H9 (cell line): Measurements from ENCODE around the gene SLC24A4. TPM values are rescaled to one million over a fixed set of nuclear protein-coding genes. Genes with fewer than 3 reads are reported as not detected.

Source experiments
- DNase-seq: peaks from one replicate; pipeline ENCODE4 v3.0.0-alpha.2; 2017
- H2AFZ ChIP-seq: one replicate; pipeline ENCODE4 v1.6.1; 2013; ENCODE audit warnings: mild to moderate bottlenecking, low read length, control low read depth, moderate library complexity
- H2AK5ac ChIP-seq: 2 replicates; pipeline ENCODE4 v1.6.1; 2013; ENCODE audit warnings: low read length, control low read depth, mixed read lengths; ENCODE audit not compliant: insufficient read length
- H2BK120ac ChIP-seq: one replicate; pipeline ENCODE4 v1.6.1; 2013; ENCODE audit warnings: low read depth, mild to moderate bottlenecking, low read length, control low read depth, inconsistent platforms; ENCODE audit not compliant: poor library complexity, severe bottlenecking
- H2BK12ac ChIP-seq: 2 replicates; pipeline ENCODE4 v1.6.1; 2013; ENCODE audit warnings: low read length, control low read depth, mixed read lengths, low read depth; ENCODE audit not compliant: insufficient read length
- H2BK15ac ChIP-seq: 2 replicates; pipeline ENCODE4 v1.6.1; 2013; ENCODE audit warnings: low read depth, low read length, control low read depth
- H2BK20ac ChIP-seq: one replicate; pipeline ENCODE4 v1.6.1; 2013; ENCODE audit warnings: low read depth, mild to moderate bottlenecking, low read length, control low read depth, inconsistent platforms; ENCODE audit not compliant: poor library complexity, severe bottlenecking
- H2BK5ac ChIP-seq: 2 replicates; pipeline ENCODE4 v1.6.1; 2013; ENCODE audit warnings: low read length, control low read depth, mixed read lengths; ENCODE audit not compliant: insufficient read length
- H3K14ac ChIP-seq: 2 replicates; pipeline ENCODE4 v1.6.1; 2013; ENCODE audit warnings: low read length, control low read depth; ENCODE audit not compliant: insufficient read depth
- H3K18ac ChIP-seq: 2 replicates; pipeline ENCODE4 v1.6.1; 2013; ENCODE audit warnings: low read depth, mild to moderate bottlenecking, mixed read lengths, low read length, control low read depth; ENCODE audit not compliant: insufficient read length
- H3K23ac ChIP-seq: 2 replicates; pipeline ENCODE4 v1.6.1; 2013; ENCODE audit warnings: low read length, control low read depth, mixed read lengths, low read depth; ENCODE audit not compliant: insufficient read length
- H3K23me2 ChIP-seq: 2 replicates; pipeline ENCODE4 v1.6.1; 2013; ENCODE audit warnings: low read depth, mild to moderate bottlenecking, mixed read lengths, low read length, control low read depth; ENCODE audit not compliant: insufficient read length, poor library complexity, severe bottlenecking
- H3K27ac ChIP-seq: 2 replicates; pipeline ENCODE4 v1.5.1; 2013; ENCODE audit warnings: low read length, control low read depth, mixed read lengths, low read depth; ENCODE audit not compliant: insufficient read length
- H3K27me3 ChIP-seq: 2 replicates; pipeline ENCODE4 v1.6.1; 2013; ENCODE audit warnings: low read length, control low read depth, inconsistent platforms; ENCODE audit not compliant: insufficient read depth
- H3K4ac ChIP-seq: 2 replicates; pipeline ENCODE4 v1.6.1; 2013; ENCODE audit warnings: low read depth, mild to moderate bottlenecking, control low read depth, inconsistent platforms, low read length, moderate library complexity
- H3K4me1 ChIP-seq: 2 replicates; pipeline ENCODE4 v1.6.1; 2013; ENCODE audit warnings: low read length, control low read depth, inconsistent platforms; ENCODE audit not compliant: insufficient read depth
- H3K4me2 ChIP-seq: 2 replicates; pipeline ENCODE4 v1.6.1; 2013; ENCODE audit warnings: low read length, control low read depth, mixed read lengths; ENCODE audit not compliant: insufficient read length, insufficient read depth
- H3K56ac ChIP-seq: 2 replicates; pipeline ENCODE4 v1.6.1; 2013; ENCODE audit warnings: low read depth, mild to moderate bottlenecking, mixed read lengths, low read length, control low read depth; ENCODE audit not compliant: insufficient read length
- H3K79me1 ChIP-seq: 2 replicates; pipeline ENCODE4 v1.6.1; 2013; ENCODE audit warnings: low read depth, mild to moderate bottlenecking, moderate library complexity, low read length, control low read depth, inconsistent platforms; ENCODE audit not compliant: insufficient read depth, poor library complexity, severe bottlenecking
- H3K79me2 ChIP-seq: 2 replicates; pipeline ENCODE4 v1.6.1; 2013; ENCODE audit warnings: low read length, control low read depth, inconsistent platforms; ENCODE audit not compliant: insufficient read depth
- H3K9ac ChIP-seq: 2 replicates; pipeline ENCODE4 v1.6.1; 2013; ENCODE audit warnings: low read length, control low read depth, mixed read lengths; ENCODE audit not compliant: insufficient read length; ENCODE audit errors: extremely low read depth
- H3K9me3 ChIP-seq: one replicate; pipeline ENCODE4 v1.6.1; 2013; ENCODE audit warnings: low read depth, low read length, inconsistent platforms; ENCODE audit not compliant: control insufficient read depth
- H3T11ph ChIP-seq: one replicate; pipeline ENCODE4 v1.6.1; 2013; ENCODE audit warnings: mild to moderate bottlenecking, low read length, control low read depth, inconsistent platforms
- H4K20me1 ChIP-seq: one replicate; pipeline ENCODE4 v1.6.1; 2013; ENCODE audit not compliant: control insufficient read depth, insufficient read length, insufficient read depth
- H4K5ac ChIP-seq: 2 replicates; pipeline ENCODE4 v1.6.1; 2013; ENCODE audit warnings: low read depth, mild to moderate bottlenecking, mixed read lengths, low read length, control low read depth; ENCODE audit not compliant: insufficient read length
- H4K8ac ChIP-seq: replicated peaks from 2 replicates; pipeline ENCODE4 v1.6.1; 2013; ENCODE audit warnings: low read length, control low read depth, mixed read lengths, low read depth; ENCODE audit not compliant: insufficient read length
- H4K91ac ChIP-seq: 2 replicates; pipeline ENCODE4 v1.6.1; 2013; ENCODE audit warnings: low read depth, mild to moderate bottlenecking, moderate library complexity, mixed read lengths, low read length, control low read depth; ENCODE audit not compliant: insufficient read length
- H3K27ac Mint-ChIP-seq, 3 experiments: 2 replicates in 2 of 3; 3 replicates in 1 of 3; pipeline ENCODE4 v1.8.0; 2020 to 2021; ENCODE audit warnings: mixed read lengths in 3 of 3, mild to moderate bottlenecking in 1 of 3, moderate library complexity in 1 of 3
- H3K27me3 Mint-ChIP-seq: 2 replicates; pipeline ENCODE4 v1.8.0; 2021; ENCODE audit warnings: low read depth, mild to moderate bottlenecking, moderate library complexity, mixed read lengths
- H3K36me3 Mint-ChIP-seq, 3 experiments: 2 replicates in 2 of 3; 3 replicates in 1 of 3; pipeline ENCODE4 v1.8.0; 2020 to 2021; ENCODE audit warnings: low read depth in 3 of 3, mixed read lengths in 3 of 3; ENCODE audit not compliant: insufficient read depth in 1 of 3
- H3K4me1 Mint-ChIP-seq, 2 experiments: 2 replicates each; pipeline ENCODE4 v1.8.0; 2020; ENCODE audit warnings: mixed read lengths in 2 of 2
- H3K4me3 Mint-ChIP-seq, 2 experiments: 2 replicates in 1 of 2; 3 replicates in 1 of 2; pipeline ENCODE4 v1.8.0; 2020 to 2021; ENCODE audit warnings: mild to moderate bottlenecking in 2 of 2, mixed read lengths in 2 of 2, moderate library complexity in 1 of 2
- H3K9me3 Mint-ChIP-seq, 2 experiments: 2 replicates in 1 of 2; 3 replicates in 1 of 2; pipeline ENCODE4 v1.8.0; 2020; ENCODE audit warnings: mild to moderate bottlenecking in 2 of 2, mixed read lengths in 2 of 2, moderate library complexity in 1 of 2
- WGBS: extraction: QIAGEN DNeasy Blood & Tissue Kit; methylation state at CpG from one replicate; pipeline ENCODE4 v1.1.7; 2013; ENCODE audit warnings: missing lambda C conversion rate, low lambda C conversion rate, mixed read lengths; ENCODE audit not compliant: insufficient read length; ENCODE audit errors: extremely low coverage; 5-methylcytosine and 5-hydroxymethylcytosine counted together
- total RNA-seq: library from RNA; stranded (reverse); gene quantifications from 2 replicates; pipeline ENCODE4 v1.2.1, GENCODE V29; 2021
- TF ChIP-seq, protein P1 (sequence below): fragments of 200-600 bp; sonication (generic); conservative IDR thresholded peaks from 3 replicates; pipeline ENCODE4 v1.8.0; 2021; ENCODE audit warnings: antibody characterized with exemption, mild to moderate bottlenecking

Gene SLC24A4
- total RNA-seq, 1 experiment from 2014 or later, result 0.24 TPM

DNA sequence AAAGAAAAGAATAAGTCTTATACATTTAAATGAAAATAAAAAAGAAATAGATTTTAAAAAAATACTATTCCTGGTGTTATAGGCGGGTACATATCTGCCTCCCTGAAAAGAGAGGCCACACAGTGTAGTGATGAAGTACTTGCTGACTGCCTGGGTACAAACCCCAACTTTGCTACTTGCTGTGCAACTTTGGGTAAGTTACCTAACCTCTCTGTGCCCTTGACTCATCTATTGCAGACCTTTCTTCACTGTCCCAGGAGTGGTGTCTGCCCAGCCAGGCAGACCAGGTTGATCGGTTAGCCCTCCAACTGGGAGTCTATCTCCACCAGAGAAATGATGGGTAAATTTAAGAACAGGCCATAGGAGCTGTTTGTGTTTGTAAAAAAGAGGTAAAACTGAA, 82.0 kb downstream of the SLC24A4 start:
- Histone ChIP-seq H4K91ac (no peak overlapping the region), H3K4me2 (no peak overlapping the region), H3K56ac (no peak overlapping the region), H3K27ac (no peak overlapping the region), H2AFZ (no peak overlapping the region), H2BK12ac (no peak overlapping the region), H3K4ac (no peak overlapping the region), H4K8ac (no peak overlapping the region), H3K18ac (no peak overlapping the region), H4K5ac (no peak overlapping the region), H3K14ac (no peak overlapping the region), H2BK120ac (no peak overlapping the region), H3K23ac (no peak overlapping the region), H3K4me1 (peaks cover 6% of the 10 kb centered on the region; the same call in 1 of the 2 replicates), H3K9ac (no peak overlapping the region), H2AK5ac (no peak overlapping the region), H3T11ph (no peak overlapping the region), H3K23me2 (no peaks in the 10 kb centered on the region), H3K9me3 (no peaks in the 10 kb centered on the region), H2BK20ac (no peak overlapping the region), H3K27me3 (no peaks in the 10 kb centered on the region), H3K79me1 (no peaks in the 10 kb centered on the region), H2BK5ac (no peak overlapping the region), H3K79me2 (no peaks in the 10 kb centered on the region), H2BK15ac (no peak overlapping the region), H4K20me1 (no peaks in the 10 kb centered on the region)
- no CpG with 5 or more reads among the region's 2 CpGs for WGBS
- no peak for DNase-seq
- H3K36me3 Mint-ChIP-seq, result peaks cover 5 to 26% (median 19%) of the 10 kb centered on the region in 3 experiments; a peak in 6 of 7 replicates
- H3K27ac Mint-ChIP-seq, result no peak overlapping the region
- H3K4me3 Mint-ChIP-seq, result no peak overlapping the region
- peaks cover 31 to 35% of the 10 kb centered on the region in 2 experiments for H3K4me1 Mint-ChIP-seq
- H3K27me3 Mint-ChIP-seq, result peaks cover 1% of the 10 kb centered on the region
- peaks cover 24 to 28% of the 10 kb centered on the region in 2 experiments for H3K9me3 Mint-ChIP-seq
- TF ChIP-seq, protein P1, sequence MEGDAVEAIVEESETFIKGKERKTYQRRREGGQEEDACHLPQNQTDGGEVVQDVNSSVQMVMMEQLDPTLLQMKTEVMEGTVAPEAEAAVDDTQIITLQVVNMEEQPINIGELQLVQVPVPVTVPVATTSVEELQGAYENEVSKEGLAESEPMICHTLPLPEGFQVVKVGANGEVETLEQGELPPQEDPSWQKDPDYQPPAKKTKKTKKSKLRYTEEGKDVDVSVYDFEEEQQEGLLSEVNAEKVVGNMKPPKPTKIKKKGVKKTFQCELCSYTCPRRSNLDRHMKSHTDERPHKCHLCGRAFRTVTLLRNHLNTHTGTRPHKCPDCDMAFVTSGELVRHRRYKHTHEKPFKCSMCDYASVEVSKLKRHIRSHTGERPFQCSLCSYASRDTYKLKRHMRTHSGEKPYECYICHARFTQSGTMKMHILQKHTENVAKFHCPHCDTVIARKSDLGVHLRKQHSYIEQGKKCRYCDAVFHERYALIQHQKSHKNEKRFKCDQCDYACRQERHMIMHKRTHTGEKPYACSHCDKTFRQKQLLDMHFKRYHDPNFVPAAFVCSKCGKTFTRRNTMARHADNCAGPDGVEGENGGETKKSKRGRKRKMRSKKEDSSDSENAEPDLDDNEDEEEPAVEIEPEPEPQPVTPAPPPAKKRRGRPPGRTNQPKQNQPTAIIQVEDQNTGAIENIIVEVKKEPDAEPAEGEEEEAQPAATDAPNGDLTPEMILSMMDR, result no peak
